AG04449 (cell line): ENCODE data around the gene RGP1.

Experiments
- CTCF ChIA-PET: fragments of 350-600 bp; formaldehyde crosslinking; extraction: SDS; loops from one replicate; lab custom pipeline; 2021; ENCODE audit warnings: antibody characterized with exemption; lab: Yijun Ruan, JAX
- POLR2A ChIA-PET: fragments of 400-600, 350-600 bp; formaldehyde crosslinking; extraction: SDS; loops from one replicate; lab custom pipeline; 2020; ENCODE audit warnings: antibody characterized with exemption, inconsistent platforms; lab: Yijun Ruan, JAX
- DNase-seq: peaks from one replicate; pipeline ENCODE4 v3.0.0-alpha.2; 2010; ENCODE audit warnings: low read depth, low spot score
- H3K4me3 ChIP-seq: 2 replicates; pipeline ENCODE4 v1.5.1; 2011; ENCODE audit warnings: low read depth, mild to moderate bottlenecking, control low read depth, low read length
- CTCF ChIP-seq: IDR thresholded peaks from one replicate; pipeline ENCODE4 v1.5.1; 2011; ENCODE audit warnings: mild to moderate bottlenecking, moderate library complexity, low read length, control low read depth, inconsistent platforms; ENCODE audit not compliant: insufficient read depth; ENCODE audit errors: missing control alignments

RGP1 gene

GRCh38 chr9:35754264-35754663, 5.2 kb downstream of the RGP1 start, which contains the start of gene MSMP:
TSS of gene MSMP (minus strand) at chr9:35754276. CDS start at chr9:35754129, 147 bp downstream.
- CTCF ChIA-PET = interaction anchor here (0.7 to 0.9 kb wide), 2 partner anchors 8 to 71 kb away, joined by 3 to 4 read pairs; no protein-coding TSS in a partner anchor
- H3K4me3 ChIP-seq = no peak within 1 kb of the TSS
- POLR2A ChIA-PET = no interaction called here
- no peak for TF ChIP-seq CTCF
- no peak for DNase-seq

- no peak for DNase-seq
- ChIA-PET CTCF (interaction anchor here (0.9 to 2.0 kb wide), 2 partner anchors 16 to 19 kb away, joined by 3 to 7 read pairs; no protein-coding TSS in a partner anchor), POLR2A (interaction anchor here (0.6 kb wide), 1 partner anchor 68 kb away, joined by 4 read pairs; no protein-coding TSS in a partner anchor)
- no peak overlapping the region for H3K4me3 ChIP-seq
- TF ChIP-seq CTCF = no peak
Observed at GRCh38 chr9:35755071-35755470, 6.0 kb downstream of the RGP1 start.

DNA sequence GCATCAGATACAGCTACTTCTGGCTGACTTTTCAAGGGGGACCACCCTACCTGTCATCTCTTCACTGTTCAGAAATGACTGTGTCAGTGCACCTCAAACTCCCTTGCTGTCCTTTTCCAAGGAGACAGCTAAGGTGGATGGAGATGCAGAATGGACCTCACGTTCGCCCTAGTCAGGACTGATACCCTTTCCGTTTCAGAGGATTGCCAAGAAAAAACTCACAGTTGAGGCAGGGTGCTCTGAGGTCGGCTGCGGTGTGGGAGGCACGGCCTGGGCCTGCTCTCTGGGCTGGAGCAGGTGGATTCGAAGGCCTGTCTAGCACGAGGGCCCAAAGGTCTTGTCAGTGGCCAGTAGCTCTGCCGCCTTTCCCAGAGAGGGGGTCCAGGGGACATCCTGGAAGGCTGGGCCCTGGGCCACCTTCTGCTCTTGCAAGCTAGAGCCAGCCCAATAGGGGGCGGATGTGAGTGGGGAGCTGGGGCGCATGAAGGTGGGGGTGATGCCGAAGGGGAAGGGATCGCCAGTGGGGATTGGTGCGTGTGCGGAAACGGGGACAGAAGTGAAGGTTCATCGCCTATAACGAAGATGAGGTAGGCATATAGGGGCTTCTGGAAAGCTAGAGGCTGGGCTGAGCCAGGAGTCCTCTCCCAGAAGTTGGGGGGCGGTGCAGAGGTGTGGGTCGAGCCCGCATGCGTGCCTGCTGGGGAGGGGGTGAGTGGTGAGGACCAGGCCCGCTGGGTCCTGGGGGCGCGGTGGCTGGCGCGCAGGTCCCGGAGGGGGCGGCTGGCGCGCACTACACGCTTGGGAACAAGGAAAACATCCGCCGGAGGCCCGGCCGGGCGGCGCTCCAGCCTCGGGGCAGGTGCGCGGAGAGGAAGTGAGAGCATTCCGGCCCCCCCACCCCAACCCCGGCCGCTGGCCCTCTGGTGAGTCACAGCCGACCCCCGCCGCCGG, 7.5 kb downstream of the RGP1 start:
- POLR2A ChIA-PET = no interaction called here

DNA sequence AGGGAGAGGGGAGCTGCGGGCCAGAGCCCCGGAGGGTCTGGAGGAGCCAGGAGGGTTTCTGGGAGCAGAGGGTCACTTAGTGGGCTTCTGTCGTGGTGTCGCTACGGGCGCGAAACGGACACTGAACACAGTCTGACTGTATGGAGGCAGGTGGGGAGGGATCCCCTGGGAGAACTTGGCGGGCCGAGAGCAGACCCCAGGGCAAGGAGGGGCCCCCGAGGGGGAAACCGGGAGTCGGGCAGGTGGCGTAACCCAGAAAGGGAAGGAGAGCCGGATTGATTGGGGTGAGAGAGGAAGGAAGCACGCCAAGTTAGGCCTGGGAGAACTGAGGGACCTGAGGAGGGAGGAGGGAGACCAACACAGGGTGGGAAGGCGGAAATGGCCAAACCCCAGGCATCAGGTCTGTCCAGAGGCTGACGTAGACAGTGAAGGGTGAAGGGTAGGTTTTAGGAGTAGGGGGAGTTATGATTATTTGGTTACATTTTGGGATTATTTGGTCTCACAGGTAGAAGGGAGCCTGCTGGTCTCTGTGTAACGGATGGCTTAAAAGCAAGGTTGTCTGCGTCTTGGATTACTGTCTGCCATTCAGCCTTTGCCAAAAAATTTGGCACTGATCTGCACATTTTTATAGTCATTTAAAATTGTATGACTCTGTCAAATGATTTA, 8.3 kb downstream of the RGP1 start:
- no peak for TF ChIP-seq CTCF
- ChIA-PET CTCF (interaction anchor here (1.0 to 2.7 kb wide), 11 partner anchors 8 to 31 kb away, joined by 3 to 12 read pairs (median 4); no protein-coding TSS in a partner anchor), POLR2A (no interaction called here)
- no peak overlapping the region; the same call in 1 of the 2 replicates for H3K4me3 ChIP-seq
- no peak for DNase-seq

More for the DNA sequence above, 7.5 kb downstream of the RGP1 start:
- no peak for DNase-seq
- CTCF ChIA-PET = interaction anchor here (0.7 to 2.7 kb wide), 13 partner anchors 8 to 78 kb away, joined by 3 to 12 read pairs (median 3); no protein-coding TSS in a partner anchor
- TF ChIP-seq CTCF = peak; percentile 53
- H3K4me3 ChIP-seq = peak overlapping the region; percentile 41

GRCh38 chr9:35757892-35758275, 8.8 kb downstream of the RGP1 start:
- no peak for DNase-seq
- TF ChIP-seq CTCF = no peak
- ChIA-PET CTCF (interaction anchor here (1.0 to 2.7 kb wide), 5 partner anchors 8 to 31 kb away, joined by 3 to 12 read pairs (median 4); no protein-coding TSS in a partner anchor), POLR2A (no interaction called here)
- H3K4me3 ChIP-seq = no peak overlapping the region
